Hepatic stellate cell (primary cell): Measurements from ENCODE around the gene AFAP1.

ENCODE experiments used
- DNase-seq: peaks from one replicate; pipeline ENCODE4 v3.0.0; 2011; ENCODE audit warnings: low spot score

Gene AFAP1

DNA sequence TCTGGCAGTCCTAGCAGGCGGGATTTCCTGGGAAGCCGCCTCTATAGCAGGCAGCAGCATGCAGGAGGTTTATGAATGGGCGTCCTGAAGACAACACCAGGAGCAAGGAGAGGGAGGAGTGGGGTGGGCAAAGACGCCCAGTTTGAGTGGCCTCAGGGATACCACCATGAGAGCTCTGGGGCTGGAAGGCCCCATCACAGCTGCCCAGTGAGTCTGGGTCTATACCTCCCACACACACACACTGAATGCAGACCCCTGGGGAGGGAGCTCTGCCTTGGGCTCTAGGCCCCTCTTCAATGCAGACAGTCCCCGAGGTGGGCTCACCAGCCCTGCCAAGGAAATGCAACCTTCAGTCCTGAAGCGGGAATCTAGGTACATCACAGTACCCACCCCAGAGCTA, 98.6 kb downstream of the AFAP1 start:
- DNase-seq, result no peak

- no peak for DNase-seq
Observed at GRCh38 chr4:7839856-7840255, 99.8 kb downstream of the AFAP1 start.

- DNase-seq, result no peak
Observed at GRCh38 chr4:7838136-7838782, 101.4 kb downstream of the AFAP1 start.

DNA sequence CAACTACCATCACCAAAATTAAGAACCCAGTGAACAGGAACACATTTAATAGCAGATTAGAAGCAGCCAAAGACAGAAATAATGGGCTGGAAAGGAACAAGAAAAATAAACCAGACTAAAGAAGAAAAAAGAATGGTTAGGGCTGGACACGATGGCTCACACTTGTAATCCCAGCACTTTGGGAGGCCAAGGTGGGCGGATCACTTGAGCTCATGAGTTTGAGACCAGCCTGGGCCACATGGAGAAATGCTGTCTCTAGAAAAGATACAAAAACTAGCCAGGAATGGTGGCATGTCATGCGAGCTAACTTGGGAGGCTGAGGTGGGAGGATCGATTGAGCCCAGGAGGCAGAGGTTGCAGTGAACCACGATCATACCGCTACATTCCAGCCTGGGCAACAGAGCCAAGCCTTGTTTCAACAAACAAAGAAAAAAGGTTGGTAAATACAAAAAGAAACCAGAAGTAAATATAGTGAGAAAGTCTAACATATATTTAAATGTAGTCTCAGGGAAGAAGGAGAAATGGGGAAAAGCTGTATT, 102.0 kb downstream of the AFAP1 start:
- no peak for DNase-seq

DNA sequence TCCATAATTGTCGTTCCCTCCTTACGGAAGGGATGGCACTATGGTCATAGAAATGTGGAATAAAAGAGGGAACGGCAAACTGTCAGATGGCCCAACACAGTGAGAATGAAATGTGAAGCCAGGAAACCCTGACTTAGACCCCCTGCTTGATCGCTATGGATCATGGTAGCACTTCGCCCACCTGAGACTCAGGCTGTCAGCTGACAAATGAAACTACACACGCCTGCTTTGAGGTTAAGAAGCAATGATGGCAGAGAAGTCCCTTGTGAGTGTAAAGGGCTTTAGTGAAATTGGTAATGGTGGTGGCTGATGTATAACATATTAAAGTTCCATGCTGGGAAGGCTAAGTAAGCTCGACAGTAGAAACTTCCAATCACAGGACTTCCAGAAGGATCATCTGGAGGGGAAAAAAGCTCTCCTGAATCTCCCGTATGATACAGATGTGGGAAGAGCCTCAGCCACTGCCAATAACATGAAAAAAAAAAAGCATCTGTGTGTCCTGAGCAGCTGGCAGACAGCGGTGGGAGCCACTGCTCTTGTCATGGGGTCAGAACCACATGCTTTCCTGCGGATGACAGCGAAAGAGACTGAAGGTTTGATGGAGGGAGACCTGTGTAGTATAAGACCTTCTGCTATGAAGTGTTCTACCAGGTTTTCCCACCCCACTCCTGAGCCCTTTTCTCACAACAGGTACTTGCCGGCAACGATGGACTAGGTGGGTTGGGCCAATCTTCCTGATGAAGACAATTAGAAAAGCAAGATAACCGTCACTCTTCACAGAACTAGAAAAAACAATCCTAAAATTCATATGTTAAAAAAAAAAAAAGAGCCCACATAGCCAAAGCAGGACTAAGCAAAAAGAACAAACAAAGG, 107.6 kb downstream of the AFAP1 start:
- no peak for DNase-seq

GRCh38 chr4:7831330-7831729, 108.3 kb downstream of the AFAP1 start:
- peak; percentile 53 for DNase-seq

DNA sequence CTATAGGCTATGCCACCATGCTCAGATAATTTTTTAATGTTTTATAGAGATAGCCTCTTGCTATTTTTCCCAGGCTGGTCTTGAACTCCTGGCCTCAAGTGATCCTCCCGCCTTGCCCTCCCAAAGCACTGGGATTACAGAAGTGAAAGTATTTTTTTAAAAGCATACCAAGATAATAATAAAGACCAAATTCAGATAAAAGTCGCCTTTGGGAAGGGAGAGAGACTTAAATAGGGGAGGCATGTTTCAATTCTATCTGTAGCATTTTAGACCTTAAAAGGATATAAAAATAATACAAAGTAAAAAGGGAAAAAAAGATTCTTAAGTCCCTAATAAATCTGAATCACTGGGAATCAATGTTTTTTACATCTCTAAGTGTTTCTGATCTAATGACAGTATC, 108.9 kb downstream of the AFAP1 start:
- no peak for DNase-seq

DNA sequence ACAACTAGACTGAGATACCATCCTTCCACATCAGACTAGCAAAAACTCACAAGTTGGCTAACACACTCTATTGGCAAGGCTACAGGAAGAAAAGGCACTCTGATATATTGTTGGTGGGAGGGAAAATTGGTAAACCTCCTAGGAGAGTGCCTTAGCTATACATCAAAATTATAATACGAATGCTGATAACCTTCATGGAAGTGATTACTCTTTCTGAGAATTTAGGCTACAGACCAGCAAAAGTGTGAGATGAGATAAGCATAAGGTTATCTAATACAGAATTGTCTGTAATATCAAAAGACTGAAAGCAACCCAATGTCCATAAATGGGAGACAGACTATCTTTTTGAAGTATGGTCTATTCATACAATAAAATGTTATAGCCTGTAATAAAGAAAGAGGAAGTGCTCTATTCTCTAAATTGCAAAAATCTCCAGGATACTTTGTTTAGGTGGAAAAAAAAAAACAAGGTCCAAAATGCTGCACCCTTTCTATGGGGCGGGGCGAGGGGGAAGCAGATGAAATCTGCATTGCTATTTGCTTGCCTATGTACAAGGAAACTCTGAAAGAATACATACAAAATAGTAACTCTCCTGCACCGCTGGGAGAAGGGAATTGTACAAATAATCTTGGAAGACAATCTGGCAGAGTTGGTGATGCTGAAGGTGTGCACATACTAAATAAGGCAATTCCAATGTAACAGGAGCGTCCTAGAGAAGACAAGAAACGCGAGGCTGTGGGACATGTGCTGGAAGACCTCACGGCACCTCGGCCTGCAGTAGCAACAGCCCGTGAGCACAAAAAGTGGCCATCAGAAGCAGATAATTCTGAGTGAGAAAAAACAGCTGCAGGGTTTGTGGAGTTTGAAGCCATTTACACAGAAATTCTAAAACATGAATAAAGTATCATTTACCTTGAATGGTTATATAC, 109.7 kb downstream of the AFAP1 start:
- DNase-seq, result no peak

GRCh38 chr4:7828793-7829301, 110.8 kb downstream of the AFAP1 start:
- DNase-seq, result no peak

GRCh38 chr4:7828011-7828720, 111.5 kb downstream of the AFAP1 start:
- DNase-seq, result peak; percentile 83

GRCh38 chr4:7827566-7827965, 112.1 kb downstream of the AFAP1 start:
- DNase-seq, result no peak

GRCh38 chr4:7826909-7827306, 112.8 kb downstream of the AFAP1 start:
- DNase-seq, result no peak

DNA sequence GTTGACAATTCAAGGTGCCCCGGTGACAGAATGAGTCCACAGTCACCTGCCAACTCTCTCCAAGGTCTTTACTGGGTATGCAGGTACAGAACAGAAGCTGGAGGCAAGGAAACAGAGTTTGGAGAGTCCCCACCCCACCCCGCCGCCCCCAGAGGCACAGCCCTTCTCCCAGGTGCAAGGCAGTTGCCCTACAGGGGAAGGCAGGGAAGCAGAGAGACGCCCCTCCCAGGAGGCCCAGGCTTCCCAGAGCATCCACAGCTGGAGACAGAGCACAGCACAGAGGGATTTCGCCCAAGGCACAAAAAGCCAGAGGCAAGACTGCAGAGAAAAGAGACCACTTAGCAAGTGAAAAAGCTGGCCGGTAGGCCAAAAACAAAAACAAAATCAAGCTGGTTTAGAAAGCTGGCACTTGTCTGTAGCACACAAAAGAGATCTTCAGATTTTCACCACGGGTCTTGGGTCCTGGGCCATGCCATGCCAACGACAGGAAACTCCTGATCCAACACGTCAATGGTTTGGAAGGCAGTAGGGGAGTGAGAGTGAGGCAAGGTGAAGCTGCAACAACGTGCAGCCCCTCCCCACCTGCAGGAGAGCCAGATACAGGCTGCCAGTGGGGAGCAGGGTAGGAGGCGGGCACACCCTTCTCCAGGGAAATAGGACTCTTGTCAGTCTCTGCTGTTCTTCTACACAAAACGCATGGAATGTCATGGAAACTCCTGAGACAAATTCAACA, 113.3 kb downstream of the AFAP1 start:
- no peak for DNase-seq

DNA sequence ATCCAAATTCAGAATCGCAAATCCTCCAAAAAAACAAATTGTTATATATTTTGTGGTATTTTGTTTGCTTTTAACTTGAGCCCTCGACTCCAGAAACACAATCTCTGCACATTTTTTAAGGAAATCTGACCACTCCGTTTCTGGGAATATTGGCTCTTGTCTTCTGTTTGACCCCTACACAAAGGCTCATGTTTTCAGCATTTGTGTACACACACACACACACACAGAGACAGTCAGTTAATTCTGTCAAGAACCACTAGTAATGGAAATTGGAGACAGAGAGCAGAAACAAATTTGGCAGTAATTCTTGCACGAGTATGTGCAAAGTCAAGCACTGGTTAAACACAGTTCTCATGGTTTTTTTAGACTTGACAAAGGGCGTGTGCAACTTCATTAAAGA, 115.4 kb downstream of the AFAP1 start:
- DNase-seq, result no peak

- no peak for DNase-seq
Observed at GRCh38 chr4:7823416-7823824, 116.2 kb downstream of the AFAP1 start.

DNA sequence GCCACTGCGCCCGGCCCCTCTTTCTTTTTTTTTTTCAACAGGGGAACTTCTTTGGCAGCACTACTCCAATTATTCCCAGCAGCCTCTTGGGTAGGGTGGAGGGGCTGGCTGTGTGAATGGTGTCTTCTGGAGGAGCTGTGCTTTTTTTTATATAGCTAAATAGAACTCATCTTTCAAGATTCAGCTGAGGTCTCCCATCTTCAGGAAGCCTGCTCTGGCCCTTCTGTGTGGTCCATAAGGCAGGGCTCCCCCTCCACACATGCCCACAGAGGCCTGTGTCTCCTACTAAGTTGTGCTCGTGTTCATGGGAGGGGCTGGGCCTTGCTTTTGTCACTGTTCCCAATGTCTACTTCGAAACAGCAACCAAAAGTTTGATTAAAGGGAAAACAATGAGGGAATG, 116.8 kb downstream of the AFAP1 start:
- no peak for DNase-seq

DNA sequence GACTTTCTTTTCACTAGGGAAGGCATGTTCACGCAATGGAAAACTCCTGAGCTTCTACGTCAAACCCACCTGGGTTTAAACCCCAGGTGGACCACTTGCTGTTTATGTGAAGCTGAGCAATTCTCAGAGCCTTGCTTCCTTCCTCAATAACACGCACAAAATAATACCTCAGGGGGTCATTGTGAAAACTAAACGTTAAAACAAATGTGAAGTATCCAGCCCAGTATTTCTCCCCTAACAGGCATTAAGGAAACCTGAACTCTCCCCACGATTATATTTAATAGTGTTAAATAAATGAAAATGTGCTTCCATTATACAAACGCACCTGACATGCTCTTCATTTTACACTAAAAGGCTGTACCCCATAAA, 117.5 kb downstream of the AFAP1 start:
- no peak for DNase-seq

DNA sequence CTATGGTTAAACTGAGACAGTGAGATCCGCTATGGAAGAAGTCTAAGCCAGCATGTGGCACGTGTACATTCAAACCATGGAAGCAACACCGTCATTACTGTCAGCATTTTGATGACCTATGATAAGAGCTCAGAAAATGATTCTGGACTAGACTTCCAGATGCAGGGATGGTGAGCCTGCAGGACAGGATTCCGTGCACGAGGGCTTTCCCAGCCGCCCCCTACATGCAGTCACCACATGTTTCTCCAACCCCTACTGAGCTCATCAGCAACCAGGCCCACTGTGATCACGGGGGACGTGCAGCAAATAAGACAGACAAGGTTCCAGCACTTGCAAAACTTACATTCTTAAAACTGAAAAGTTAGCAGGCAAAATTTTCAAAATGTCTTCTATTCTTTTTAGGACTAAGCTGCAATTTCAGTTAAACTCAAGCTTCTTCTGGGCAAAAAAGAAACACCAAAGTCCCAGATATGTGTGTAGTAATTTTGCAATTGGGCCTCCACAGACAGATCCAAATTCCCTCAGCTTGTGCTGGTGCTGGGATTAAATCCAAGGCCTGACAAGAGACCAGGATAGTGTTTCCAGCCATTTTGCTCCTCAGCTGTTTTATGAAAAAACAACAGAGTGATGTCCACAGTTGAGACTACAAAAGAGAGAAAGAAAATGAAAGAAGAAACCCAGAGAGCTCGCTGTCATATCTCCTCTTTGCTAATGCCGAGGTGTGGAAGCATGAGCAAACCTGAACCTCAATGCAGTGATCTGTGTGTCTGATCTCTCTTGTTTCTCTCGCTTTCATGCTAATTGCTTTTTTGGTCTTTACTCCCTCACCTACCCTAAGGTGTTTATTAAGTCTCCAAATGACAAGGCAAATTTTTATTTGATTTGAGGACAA, 118.2 kb downstream of the AFAP1 start:
- no peak for DNase-seq

DNA sequence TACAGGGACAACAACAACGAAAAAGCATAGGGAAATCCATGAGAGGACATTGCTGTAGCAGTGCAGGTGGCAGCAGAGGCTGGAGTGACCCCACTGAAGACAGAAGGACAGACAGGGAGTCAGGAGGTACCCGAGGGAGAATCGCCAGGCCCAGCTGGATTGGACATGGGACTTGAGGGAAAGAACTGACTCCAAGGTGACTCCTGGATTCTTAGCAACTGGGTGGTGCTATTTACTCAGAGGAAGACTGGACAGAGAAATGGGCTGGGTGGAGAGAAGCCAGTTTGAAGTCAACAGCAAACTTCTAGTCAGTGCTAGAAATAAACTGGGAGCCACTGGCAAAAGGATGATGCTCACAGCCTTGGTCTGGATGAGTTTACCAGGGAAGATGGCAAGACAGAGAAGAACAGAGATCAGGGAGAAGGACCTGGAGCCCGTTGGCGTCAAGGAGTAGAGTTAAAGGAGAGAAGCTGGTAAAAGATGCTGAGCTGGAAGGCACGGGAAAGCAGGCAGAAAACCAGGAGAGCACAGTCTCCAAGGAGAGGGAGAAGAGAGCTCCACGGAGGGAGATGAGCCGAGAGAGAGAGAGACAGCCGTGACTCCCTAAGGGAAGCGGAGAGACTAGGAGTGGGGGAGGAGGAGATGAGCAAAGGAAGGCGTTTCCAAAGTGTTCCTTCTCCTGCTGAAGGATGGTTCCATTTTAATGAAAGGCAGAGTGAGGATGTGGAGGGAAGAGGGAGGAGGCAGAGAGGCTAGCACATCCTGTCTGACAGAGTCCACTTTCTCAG, 119.4 kb downstream of the AFAP1 start:
- no peak for DNase-seq
